Mesodermal cell (in vitro differentiated cells): ENCODE data around the gene GLT6D1.
"Not testable (repeated sequence)": the region's sequence is repeated elsewhere in the genome, so short reads cannot be mapped to it uniquely, and the experiment has no call there.

ENCODE experiments used
- H3K27ac ChIP-seq: 2 replicates; pipeline ENCODE4 v1.7.0; 2013; ENCODE audit warnings: mild to moderate bottlenecking, low read depth, low read length, moderate library complexity; ENCODE audit not compliant: severe bottlenecking
- H3K36me3 ChIP-seq: 2 replicates; pipeline ENCODE4 v1.7.1; 2013; ENCODE audit warnings: mild to moderate bottlenecking, low read length, moderate library complexity; ENCODE audit not compliant: control insufficient read depth, insufficient read depth
- H3K4me1 ChIP-seq: one replicate; pipeline ENCODE4 v1.7.1; 2013; ENCODE audit warnings: mild to moderate bottlenecking, low read length; ENCODE audit not compliant: insufficient read depth, control insufficient read depth, poor library complexity, severe bottlenecking
- H3K4me3 ChIP-seq: 2 replicates; pipeline ENCODE4 v1.7.0; 2013; ENCODE audit warnings: low read length, control low read depth, mild to moderate bottlenecking; ENCODE audit not compliant: insufficient read depth, poor library complexity, severe bottlenecking; ENCODE audit errors: extremely low read depth
- H3K9me3 ChIP-seq: 2 replicates; pipeline ENCODE4 v1.7.1; 2013; ENCODE audit warnings: mild to moderate bottlenecking, low read length, moderate library complexity; ENCODE audit not compliant: control insufficient read depth
- WGBS, 2 experiments: methylation state at CpG; one replicate each; pipeline ENCODE4 v1.1.5; 2013; ENCODE audit warnings: missing lambda C conversion rate in 2 of 2; ENCODE audit not compliant: insufficient coverage in 2 of 2; 5-methylcytosine and 5-hydroxymethylcytosine counted together

The GLT6D1 gene

GRCh38 chr9:135674977-135675376 is 35.6 kb upstream of the GLT6D1 start:
- Histone ChIP-seq H3K36me3 (no peaks in the 10 kb centered on the region), H3K4me3 (no peak overlapping the region), H3K9me3 (no peaks in the 10 kb centered on the region), H3K27ac (no peak overlapping the region), H3K4me1 (no peaks in the 10 kb centered on the region)
- 84 to 92% methylated on average over 8 to 10 of the region's 10 CpGs for WGBS, 2 experiments

DNA sequence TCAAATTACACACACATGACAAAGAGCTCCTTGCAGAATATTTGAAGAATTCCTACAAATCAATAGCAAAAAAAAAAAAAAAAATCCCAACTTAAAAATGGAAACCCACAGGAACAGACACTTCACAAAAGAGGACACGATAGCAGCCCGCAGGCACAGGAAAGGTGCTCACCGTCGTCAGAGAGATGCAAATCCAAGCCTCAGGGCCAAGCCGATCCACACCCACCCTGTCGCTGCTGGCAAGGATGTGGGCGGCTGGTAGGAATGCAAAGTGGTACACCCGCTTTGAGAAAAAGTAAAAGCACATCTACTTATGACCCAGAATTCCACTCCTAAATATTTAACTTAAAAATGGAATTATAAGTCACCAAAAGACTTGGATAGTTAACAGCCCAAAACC is 34.6 kb upstream of the GLT6D1 start:
- no peaks in the 10 kb centered on the region for H3K36me3 ChIP-seq
- H3K27ac ChIP-seq = no peak overlapping the region
- H3K4me1 ChIP-seq = no peaks in the 10 kb centered on the region
- H3K4me3 ChIP-seq = no peak overlapping the region
- H3K9me3 ChIP-seq = peaks cover 3% of the 10 kb centered on the region
- 82 to 87% methylated on average over 5 to 8 of the region's 8 CpGs for WGBS, 2 experiments

DNA sequence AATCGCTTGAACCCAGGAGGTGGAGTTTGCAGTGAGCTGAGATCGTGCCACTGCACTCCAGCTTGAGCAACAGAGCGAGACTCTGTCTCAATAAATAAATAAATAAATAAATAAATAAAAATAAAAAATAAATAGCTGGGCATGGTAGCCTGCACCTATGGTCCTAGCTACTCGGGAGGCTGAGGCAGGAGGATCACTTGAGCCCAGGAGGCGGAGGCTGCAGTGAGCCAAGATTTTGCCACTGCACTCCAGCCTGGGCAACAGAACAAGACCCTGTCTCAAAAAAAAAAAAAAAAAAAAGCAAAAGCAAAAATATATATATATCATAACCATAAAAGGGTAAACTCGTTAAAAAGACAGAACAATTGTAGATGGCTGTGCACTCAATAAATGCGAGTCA is 33.4 kb upstream of the GLT6D1 start:
- WGBS, 2 experiments = 77 to 90% methylated on average over 2 to 3 of the region's 7 CpGs

GRCh38 chr9:135671591-135672041 is 32.3 kb upstream of the GLT6D1 start:
- H3K9me3 ChIP-seq = peaks cover 4% of the 10 kb centered on the region
- no peak overlapping the region for H3K4me3 ChIP-seq
- no peaks in the 10 kb centered on the region for H3K4me1 ChIP-seq
- 56 to 58% methylated on average over 16 to 17 of the region's 17 CpGs for WGBS, 2 experiments
- no peak overlapping the region for H3K27ac ChIP-seq
- no peaks in the 10 kb centered on the region for H3K36me3 ChIP-seq

More for the DNA sequence above, 33.4 kb upstream of the GLT6D1 start:
- H3K4me1 ChIP-seq, H3K27ac ChIP-seq, H3K4me3 ChIP-seq, H3K36me3 ChIP-seq, H3K9me3 ChIP-seq: not testable (repeated sequence)

DNA sequence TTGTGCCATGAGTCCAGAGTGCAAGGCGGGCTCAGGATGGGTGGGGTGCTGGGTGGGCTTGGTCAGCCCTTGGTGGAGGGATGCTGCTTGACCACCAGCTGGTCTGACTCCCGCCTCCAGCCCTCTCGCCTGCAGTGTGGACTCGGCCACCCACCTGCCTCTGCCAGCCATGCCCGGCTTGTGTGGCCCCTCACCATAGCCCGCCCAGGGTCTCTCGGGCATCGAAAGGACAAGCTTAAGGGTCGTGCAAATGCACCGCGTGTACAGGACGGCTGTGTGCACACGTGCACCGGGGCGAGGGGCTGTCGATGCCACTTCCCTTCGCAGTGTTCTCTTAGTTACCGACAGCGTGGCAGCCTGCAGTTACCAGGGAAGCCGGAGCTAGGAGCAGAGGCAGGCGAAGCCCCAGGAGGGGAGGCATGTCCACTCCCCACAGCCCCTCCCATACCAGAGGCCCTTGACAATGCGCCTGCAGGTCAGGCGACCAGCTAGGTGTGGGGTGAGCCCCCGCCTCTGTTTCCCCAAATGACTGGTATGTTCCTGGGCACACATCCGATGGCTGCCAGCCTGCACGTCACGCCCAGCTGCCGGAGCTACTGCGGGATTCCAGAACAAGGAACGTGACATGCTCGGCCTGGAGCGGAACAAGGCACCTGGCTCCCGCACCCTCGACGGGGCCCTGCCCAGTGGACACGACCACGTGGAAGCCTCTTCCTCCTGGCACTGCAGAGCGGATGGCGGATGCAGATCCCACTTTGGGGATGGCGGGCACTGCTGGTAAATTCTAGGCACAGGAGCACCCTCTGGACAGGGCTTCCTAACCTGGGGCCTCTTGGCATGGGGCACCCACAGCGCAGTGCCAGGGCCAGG is 31.6 kb upstream of the GLT6D1 start:
- H3K36me3 ChIP-seq = no peaks in the 10 kb centered on the region
- no peak overlapping the region for H3K4me3 ChIP-seq
- no peak overlapping the region for H3K27ac ChIP-seq
- H3K9me3 ChIP-seq = peaks cover 4% of the 10 kb centered on the region
- WGBS, 2 experiments = 87 to 88% methylated on average over 37 to 41 of the region's 41 CpGs
- H3K4me1 ChIP-seq = no peaks in the 10 kb centered on the region

DNA sequence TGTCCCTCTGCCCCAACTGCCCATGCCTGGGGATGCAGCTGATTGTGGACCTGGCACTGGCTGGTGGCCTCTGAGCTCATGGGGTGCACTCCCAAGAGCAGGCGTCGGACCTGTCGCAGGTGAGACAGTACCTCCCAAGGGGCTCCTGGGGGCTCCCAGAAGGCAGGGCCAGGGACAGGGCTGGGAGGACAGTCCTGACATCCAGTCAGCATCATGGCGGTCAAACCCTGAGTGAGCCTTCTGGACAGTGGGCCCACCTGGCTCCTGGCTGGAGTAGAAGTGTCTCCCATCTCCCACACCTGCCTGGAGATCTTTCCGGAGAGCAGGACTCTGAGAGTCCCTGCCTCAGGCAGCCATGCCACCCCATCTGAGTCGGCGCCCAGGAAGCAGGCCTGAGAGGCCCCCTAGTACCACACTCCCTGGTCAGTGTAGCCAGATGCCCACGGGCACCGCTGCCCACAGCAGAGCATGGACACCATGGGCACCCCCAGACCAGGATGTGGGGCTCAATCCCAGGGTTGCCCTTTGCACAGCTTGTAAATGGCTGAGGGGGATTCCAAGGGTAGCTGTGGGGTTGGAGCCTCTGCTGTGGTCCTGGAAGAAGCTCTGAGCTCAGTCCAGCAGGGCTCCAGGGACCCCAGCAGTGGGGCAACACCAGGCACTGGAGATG is 30.4 kb upstream of the GLT6D1 start:
- no peak overlapping the region for H3K27ac ChIP-seq
- WGBS, 2 experiments = 92 to 100% methylated on average over 6 of the region's 9 CpGs
- H3K9me3 ChIP-seq = peaks cover 4% of the 10 kb centered on the region
- H3K36me3 ChIP-seq = no peaks in the 10 kb centered on the region
- no peak overlapping the region for H3K4me3 ChIP-seq
- H3K4me1 ChIP-seq = no peaks in the 10 kb centered on the region

- not testable (repeated sequence) for H3K4me3 ChIP-seq, H3K4me1 ChIP-seq, H3K9me3 ChIP-seq, H3K27ac ChIP-seq, H3K36me3 ChIP-seq
- 70 to 81% methylated on average over 2 of the region's 5 CpGs for WGBS, 2 experiments
These were observed 29.7 kb upstream of the GLT6D1 start for GRCh38 chr9:135669018-135669417.

- peaks cover 4% of the 10 kb centered on the region for H3K9me3 ChIP-seq
- 87 to 100% methylated on average over 1 to 8 of the region's 9 CpGs for WGBS, 2 experiments
- no peak overlapping the region for H3K4me3 ChIP-seq
- peaks cover 3% of the 10 kb centered on the region for H3K4me1 ChIP-seq
- H3K36me3 ChIP-seq = no peaks in the 10 kb centered on the region
- no peak overlapping the region for H3K27ac ChIP-seq
These were observed 28.2 kb upstream of the GLT6D1 start for GRCh38 chr9:135667463-135668001.

- Histone ChIP-seq H3K4me1 (peaks cover 10% of the 10 kb centered on the region), H3K36me3 (no peaks in the 10 kb centered on the region), H3K9me3 (peaks cover 4% of the 10 kb centered on the region), H3K4me3 (no peak overlapping the region), H3K27ac (no peak overlapping the region)
- 85 to 90% methylated on average over 17 to 20 of the region's 29 CpGs for WGBS, 2 experiments
These were observed 27.5 kb upstream of the GLT6D1 start for GRCh38 chr9:135666534-135667462.

GRCh38 chr9:135665795-135666189 is 26.5 kb upstream of the GLT6D1 start:
- Histone ChIP-seq H3K9me3 (peaks cover 4% of the 10 kb centered on the region), H3K36me3 (no peaks in the 10 kb centered on the region)
- 90 to 96% methylated on average over 4 to 12 of the region's 12 CpGs for WGBS, 2 experiments

More at GRCh38 chr9:135665795-135666189, 26.5 kb upstream of the GLT6D1 start:
- no peak overlapping the region for H3K27ac ChIP-seq
- no peak overlapping the region for H3K4me3 ChIP-seq
- peaks cover 12% of the 10 kb centered on the region for H3K4me1 ChIP-seq
